Stimulated activated CD4-positive, alpha-beta T cell treated with anti-CD3 and anti-CD28 coated beads, Interleukin-2, amount 100 ng/mL, for 48 hours (primary cell): ENCODE results near the gene HYI.
"Not testable (repeated sequence)": the region's sequence is repeated elsewhere in the genome, so short reads cannot be mapped to it uniquely, and the experiment has no call there.

Experiments used
- DNase-seq, 2 donors: peaks; one replicate each; pipeline ENCODE4 v3.0.0-alpha.2; 2020

Gene HYI

GRCh38 chr1:43423672-43424550 lies 29.8 kb downstream of the HYI start:
- DNase-seq: no peak

GRCh38 chr1:43422995-43423671 lies 30.6 kb downstream of the HYI start:
- DNase-seq: no peak

GRCh38 chr1:43421976-43422750 lies 31.6 kb downstream of the HYI start:
- no peak for DNase-seq

GRCh38 chr1:43421396-43421795 lies 32.3 kb downstream of the HYI start:
- DNase-seq: no peak

- DNase-seq: no peak
Measured at GRCh38 chr1:43420874-43421273, 32.9 kb downstream of the HYI start.

GRCh38 chr1:43419627-43420425 lies 33.9 kb downstream of the HYI start:
- DNase-seq: no peak

- DNase-seq: no peak
Measured at GRCh38 chr1:43418858-43419257, 34.9 kb downstream of the HYI start.

- DNase-seq: no peak
Measured at GRCh38 chr1:43415901-43416300, 37.8 kb downstream of the HYI start.

GRCh38 chr1:43414634-43415223 lies 39.0 kb downstream of the HYI start:
- peak; percentile 42 for DNase-seq

GRCh38 chr1:43413426-43413825 lies 40.3 kb downstream of the HYI start:
- DNase-seq: not testable (repeated sequence)

GRCh38 chr1:43410571-43410970 lies 43.2 kb downstream of the HYI start:
- no peak for DNase-seq

- DNase-seq: no peak
Measured at GRCh38 chr1:43405876-43406234, 47.9 kb downstream of the HYI start.

GRCh38 chr1:43405219-43405875 lies 48.4 kb downstream of the HYI start:
- DNase-seq: no peak

GRCh38 chr1:43404353-43404752 lies 49.4 kb downstream of the HYI start:
- DNase-seq: no peak

- DNase-seq: no peak
Measured at GRCh38 chr1:43402089-43402865, 51.5 kb downstream of the HYI start.
